ENCODE results near the gene SPATA31E1. TPM values are rescaled to one million over a fixed set of nuclear protein-coding genes. Genes with fewer than 3 reads are reported as not detected.

The SPATA31E1 gene
- not detected in 2 replicates for total RNA-seq

DNA sequence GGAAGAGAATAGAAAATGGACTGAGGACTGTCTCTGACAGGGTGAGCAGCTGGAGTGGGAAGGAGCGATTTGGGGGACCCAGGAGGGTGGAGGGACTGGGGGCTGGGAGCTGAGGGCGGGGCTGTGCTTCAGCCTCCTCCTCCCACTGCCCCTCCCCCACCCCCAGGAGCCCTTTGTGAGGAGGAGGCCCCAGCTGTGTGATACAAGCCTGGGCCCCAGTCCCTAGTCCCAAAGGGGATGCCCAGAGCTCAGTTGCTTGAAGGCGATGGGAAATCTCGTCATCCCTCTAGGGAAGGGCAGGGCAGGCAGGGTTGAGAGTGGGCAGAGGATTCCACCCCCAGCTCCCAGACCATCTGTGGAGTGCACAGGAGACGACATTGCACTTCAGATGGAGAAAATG is at the start of gene SPATA31E1:
TSS of gene SPATA31E1 (plus strand) at position 251 of the 400 bp plus-strand sequence. CDS start at position 266, 15 bp downstream.

GRCh38 chr9:87917662-87918061 is 35.0 kb downstream of the SPATA31E1 start, which contains the start of gene SPATA31C1:
Gene SPATA31C1, plus strand, starts transcription at chr9:87917962.

Other genes starting within 250 kb of the SPATA31E1 start
- gene CTSL, start 156.8 kb upstream of the SPATA31E1 start, total RNA-seq: 105 and 186 TPM in 2 replicates
- gene SPATA31C1, start 35.1 kb downstream of the SPATA31E1 start, total RNA-seq: not detected in 2 replicates
- gene CDK20, start 91.7 kb downstream of the SPATA31E1 start, total RNA-seq: 0.32 and 0.76 TPM in 2 replicates